Measurements from ENCODE around the gene E2F7.

The E2F7 gene

GRCh38 chr12:76983420-76983819 is 81.9 kb downstream of the E2F7 start:
- H3K27ac ChIP-seq, result no peak overlapping the region
- no peak for TF ChIP-seq CTCF (conservative IDR thresholded peaks at IDR 0.05)

- no peak overlapping the region for H3K27ac ChIP-seq
- no peak for TF ChIP-seq CTCF (conservative IDR thresholded peaks at IDR 0.05)
Measured at GRCh38 chr12:76980196-76980595, 85.2 kb downstream of the E2F7 start.

DNA sequence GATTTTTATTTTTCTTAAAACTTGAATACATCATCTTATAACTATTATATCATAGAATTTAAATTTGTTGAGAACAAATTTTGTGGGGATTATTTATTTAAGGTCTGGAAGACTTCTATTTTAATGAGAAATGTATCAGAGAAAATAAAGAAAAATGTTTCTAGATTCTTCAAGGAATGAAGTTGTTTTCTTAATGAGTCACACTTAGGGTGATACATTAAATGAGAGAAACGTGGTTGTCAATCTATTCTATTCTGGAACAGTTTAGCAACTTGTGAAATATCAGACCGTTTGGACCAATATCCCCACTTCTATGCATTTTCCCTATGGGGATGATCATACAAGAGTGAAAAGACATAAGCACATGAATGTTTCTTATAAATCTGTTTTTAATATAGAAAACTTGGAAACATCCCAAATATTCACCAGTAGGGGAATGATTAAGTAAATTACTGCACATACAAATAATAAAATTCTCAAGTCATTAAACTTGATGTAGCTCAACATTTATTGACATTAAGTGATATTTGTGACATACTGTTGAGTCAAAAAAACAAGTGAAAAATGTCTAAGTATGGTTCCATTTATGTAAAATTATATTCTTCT is 88.5 kb downstream of the E2F7 start:
- no peak for TF ChIP-seq CTCF (conservative IDR thresholded peaks at IDR 0.05)
- no peak overlapping the region for H3K27ac ChIP-seq
